GM12878 (cell line): ENCODE results near the gene TCF25. TPM values are rescaled to one million over a fixed set of nuclear protein-coding genes. Genes with fewer than 3 reads are reported as not detected.

ENCODE experiments used
- ASH2L ChIP-seq: fragments of 300-600, 200-600 bp; sonication (generic); IDR thresholded peaks from 2 replicates; pipeline ENCODE4 v1.6.1; 2017; ENCODE audit warnings: low read depth, mild to moderate bottlenecking, borderline replicate concordance
- BHLHE40 ChIP-seq, 2 experiments: fragments of 450-650 bp in 1 of 2; IDR thresholded peaks; 2 replicates each; pipeline ENCODE4 v1.6.1; 2011 to 2017; ENCODE audit warnings: low read depth in 2 of 2, borderline replicate concordance in 1 of 2, improper control_type of control experiment in 1 of 2, low read length in 1 of 2, mild to moderate bottlenecking in 1 of 2
- CBX3 ChIP-seq: fragments of 200-600 bp; sonication (generic); IDR thresholded peaks from 2 replicates; pipeline ENCODE4 v1.6.1; 2016; ENCODE audit warnings: low read depth, borderline replicate concordance
- EGR1 ChIP-seq, 2 experiments: IDR thresholded peaks; 1 replicate in 1 of 2; 2 replicates in 1 of 2; pipeline ENCODE4 v1.6.1; 2011 to 2012; ENCODE audit warnings: low read depth in 2 of 2, low read length in 2 of 2, borderline replicate concordance in 1 of 2, mild to moderate bottlenecking in 1 of 2, moderate library complexity in 1 of 2
- NRF1 ChIP-seq: conservative IDR thresholded peaks from 2 replicates; pipeline ENCODE4 v1.6.1; 2011; ENCODE audit warnings: mild to moderate bottlenecking, low read depth, low read length, improper control_type of control experiment
- PRDM15 ChIP-seq: fragments of 450-650 bp; formaldehyde crosslinking; IDR thresholded peaks from 2 replicates; pipeline ENCODE4 v1.4.0; 2020; ENCODE audit warnings: mild to moderate bottlenecking, moderate library complexity
- RELA ChIP-seq: fragments of 450-650 bp; IDR thresholded peaks from 2 replicates; pipeline ENCODE4 v1.8.0; 2014; ENCODE audit warnings: borderline replicate concordance; ENCODE audit not compliant: partially characterized antibody
- SIN3A ChIP-seq: IDR thresholded peaks from 2 replicates; pipeline ENCODE4 v1.6.1; 2012; ENCODE audit warnings: low read depth, low read length, improper control_type of control experiment
- TCF7 ChIP-seq: IDR thresholded peaks from 2 replicates; pipeline ENCODE4 v1.6.1; 2014; ENCODE audit warnings: antibody characterized with exemption, borderline replicate concordance
- polyA plus RNA-seq, 11 experiments: library from polyadenylated mRNA; depleted of rRNA in 4 of 11; unstranded in 6 of 11; stranded (reverse) in 5 of 11; fragments of >200 nt; fragmentation: Nextera tagmentation in 4 of 11; fragmentation: Illumina TruSeq in 1 of 11; extraction: Ambion mirVana in 4 of 11; extraction: Trizol in 1 of 11; gene quantifications; 1 replicate in 1 of 11; 2 replicates in 10 of 11; pipeline versions ENCODE4 v1.2.1 to v1.2.3, GENCODE V29; 2011 to 2016; ENCODE audit warnings: inconsistent platforms in 2 of 11, missing spikeins in 2 of 11, low read depth in 1 of 11
- total RNA-seq, 4 experiments: library from RNA; depleted of rRNA in 3 of 4; stranded (reverse); fragments of >200 nt in 3 of 4; fragmentation: Illumina TruSeq in 1 of 4; extraction: Trizol in 1 of 4; gene quantifications; 2 replicates each; pipeline versions ENCODE4 v1.2.1 to v1.2.3, GENCODE V29; 2013 to 2021

TCF25 gene
- total and polyA plus RNA-seq, 10 of the 15 experiments (the other 5 are each of a cell fraction or from before 2014, with no cell fraction given): 8.4 to 130 (median 89.4) TPM

GRCh38 chr16:89890200-89890599, 16.8 kb downstream of the TCF25 start (continued):
- TF ChIP-seq PRDM15 (CRISPR knock-in tag) (no peak), SIN3A (no peak), TCF7 (no peak), BHLHE40 (IDR thresholded peaks at IDR 0.05; ENCODE audit: borderline replicate concordance in 1 of 2, low read depth in 2 of 2, low read length in 1 of 2) (no peak), EGR1 (IDR thresholded peaks at IDR 0.05; ENCODE audit: borderline replicate concordance in 1 of 2, low read depth in 2 of 2, low read length in 2 of 2) (no peak), CBX3 (no peak), NRF1 (no peak), RELA (no peak), ASH2L (no peak)
